ENCODE data around the gene INPP5D. TPM values are rescaled to one million over a fixed set of nuclear protein-coding genes. Genes with fewer than 3 reads are reported as not detected.

The INPP5D gene
- total and polyA plus RNA-seq, 2 of the 13 experiments (the other 11 are each of a cell fraction or from before 2014, with no cell fraction given): 16.7 to 18.0 TPM

DNA sequence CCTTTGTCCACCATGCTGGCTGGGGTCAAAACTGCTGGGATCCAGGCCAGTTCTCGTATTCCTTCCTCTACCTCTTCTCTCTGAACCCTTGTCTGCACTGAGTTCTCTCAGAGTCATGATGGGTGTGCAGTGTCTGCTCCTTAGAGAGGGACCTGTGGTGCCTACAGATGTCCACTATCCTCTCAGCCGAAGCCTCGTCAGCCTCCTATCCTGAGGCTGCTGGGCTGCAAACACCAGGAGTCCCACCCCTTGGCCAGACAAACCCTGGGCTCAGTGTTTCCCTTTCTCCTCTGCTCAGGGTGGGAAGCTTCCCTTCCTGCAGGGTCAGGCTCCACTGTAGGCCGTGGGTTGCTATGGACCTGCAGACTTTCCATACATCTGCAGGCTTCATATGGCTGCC, 2.3 kb downstream of the INPP5D start (continued):
- no peak for TF ChIP-seq U2AF1 (optimal IDR thresholded peaks at IDR 0.05; ENCODE audit: low read depth, low read length)
- TF ChIP-seq AKAP8 (CRISPR knock-in tag; IDR thresholded peaks at IDR 0.05): no peak
- TF ChIP-seq ZNF780A (CRISPR knock-in tag; IDR thresholded peaks at IDR 0.05): no peak
- no peak for TF ChIP-seq ARNTL (CRISPR knock-in tag; IDR thresholded peaks at IDR 0.05)
- TF ChIP-seq CCDC6 (CRISPR knock-in tag; IDR thresholded peaks at IDR 0.05): no peak
- TF ChIP-seq ZNF737 (CRISPR knock-in tag; IDR thresholded peaks at IDR 0.05; ENCODE audit: borderline replicate concordance): no peak
- TF ChIP-seq RFX1 (IDR thresholded peaks at IDR 0.05): no peak
- TF ChIP-seq, protein P1, sequence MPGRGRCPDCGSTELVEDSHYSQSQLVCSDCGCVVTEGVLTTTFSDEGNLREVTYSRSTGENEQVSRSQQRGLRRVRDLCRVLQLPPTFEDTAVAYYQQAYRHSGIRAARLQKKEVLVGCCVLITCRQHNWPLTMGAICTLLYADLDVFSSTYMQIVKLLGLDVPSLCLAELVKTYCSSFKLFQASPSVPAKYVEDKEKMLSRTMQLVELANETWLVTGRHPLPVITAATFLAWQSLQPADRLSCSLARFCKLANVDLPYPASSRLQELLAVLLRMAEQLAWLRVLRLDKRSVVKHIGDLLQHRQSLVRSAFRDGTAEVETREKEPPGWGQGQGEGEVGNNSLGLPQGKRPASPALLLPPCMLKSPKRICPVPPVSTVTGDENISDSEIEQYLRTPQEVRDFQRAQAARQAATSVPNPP (CRISPR knock-in tag; IDR thresholded peaks at IDR 0.05): no peak
- TF ChIP-seq, protein P2, sequence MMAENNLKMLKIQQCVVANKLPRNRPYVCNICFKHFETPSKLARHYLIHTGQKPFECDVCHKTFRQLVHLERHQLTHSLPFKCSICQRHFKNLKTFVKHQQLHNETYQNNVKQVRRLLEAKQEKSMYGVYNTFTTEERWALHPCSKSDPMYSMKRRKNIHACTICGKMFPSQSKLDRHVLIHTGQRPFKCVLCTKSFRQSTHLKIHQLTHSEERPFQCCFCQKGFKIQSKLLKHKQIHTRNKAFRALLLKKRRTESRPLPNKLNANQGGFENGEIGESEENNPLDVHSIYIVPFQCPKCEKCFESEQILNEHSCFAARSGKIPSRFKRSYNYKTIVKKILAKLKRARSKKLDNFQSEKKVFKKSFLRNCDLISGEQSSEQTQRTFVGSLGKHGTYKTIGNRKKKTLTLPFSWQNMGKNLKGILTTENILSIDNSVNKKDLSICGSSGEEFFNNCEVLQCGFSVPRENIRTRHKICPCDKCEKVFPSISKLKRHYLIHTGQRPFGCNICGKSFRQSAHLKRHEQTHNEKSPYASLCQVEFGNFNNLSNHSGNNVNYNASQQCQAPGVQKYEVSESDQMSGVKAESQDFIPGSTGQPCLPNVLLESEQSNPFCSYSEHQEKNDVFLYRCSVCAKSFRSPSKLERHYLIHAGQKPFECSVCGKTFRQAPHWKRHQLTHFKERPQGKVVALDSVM (CRISPR knock-in tag; IDR thresholded peaks at IDR 0.05): 0 out of 2 replicates have a peak, but pooled peaks have one; percentile 7
- TF ChIP-seq, protein P3, sequence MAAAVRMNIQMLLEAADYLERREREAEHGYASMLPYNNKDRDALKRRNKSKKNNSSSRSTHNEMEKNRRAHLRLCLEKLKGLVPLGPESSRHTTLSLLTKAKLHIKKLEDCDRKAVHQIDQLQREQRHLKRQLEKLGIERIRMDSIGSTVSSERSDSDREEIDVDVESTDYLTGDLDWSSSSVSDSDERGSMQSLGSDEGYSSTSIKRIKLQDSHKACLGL (CRISPR knock-in tag; IDR thresholded peaks at IDR 0.05): no peak
- no peak for TF ChIP-seq SRSF9 (IDR thresholded peaks at IDR 0.05; ENCODE audit: borderline replicate concordance, insufficient read depth, low read depth, low read length, poor library complexity, severe bottlenecking)
- TF ChIP-seq ZNF264 (CRISPR knock-in tag; IDR thresholded peaks at IDR 0.05): 0 out of 2 replicates have a peak, but pooled peaks have one; percentile 4
- TF ChIP-seq, protein P4, sequence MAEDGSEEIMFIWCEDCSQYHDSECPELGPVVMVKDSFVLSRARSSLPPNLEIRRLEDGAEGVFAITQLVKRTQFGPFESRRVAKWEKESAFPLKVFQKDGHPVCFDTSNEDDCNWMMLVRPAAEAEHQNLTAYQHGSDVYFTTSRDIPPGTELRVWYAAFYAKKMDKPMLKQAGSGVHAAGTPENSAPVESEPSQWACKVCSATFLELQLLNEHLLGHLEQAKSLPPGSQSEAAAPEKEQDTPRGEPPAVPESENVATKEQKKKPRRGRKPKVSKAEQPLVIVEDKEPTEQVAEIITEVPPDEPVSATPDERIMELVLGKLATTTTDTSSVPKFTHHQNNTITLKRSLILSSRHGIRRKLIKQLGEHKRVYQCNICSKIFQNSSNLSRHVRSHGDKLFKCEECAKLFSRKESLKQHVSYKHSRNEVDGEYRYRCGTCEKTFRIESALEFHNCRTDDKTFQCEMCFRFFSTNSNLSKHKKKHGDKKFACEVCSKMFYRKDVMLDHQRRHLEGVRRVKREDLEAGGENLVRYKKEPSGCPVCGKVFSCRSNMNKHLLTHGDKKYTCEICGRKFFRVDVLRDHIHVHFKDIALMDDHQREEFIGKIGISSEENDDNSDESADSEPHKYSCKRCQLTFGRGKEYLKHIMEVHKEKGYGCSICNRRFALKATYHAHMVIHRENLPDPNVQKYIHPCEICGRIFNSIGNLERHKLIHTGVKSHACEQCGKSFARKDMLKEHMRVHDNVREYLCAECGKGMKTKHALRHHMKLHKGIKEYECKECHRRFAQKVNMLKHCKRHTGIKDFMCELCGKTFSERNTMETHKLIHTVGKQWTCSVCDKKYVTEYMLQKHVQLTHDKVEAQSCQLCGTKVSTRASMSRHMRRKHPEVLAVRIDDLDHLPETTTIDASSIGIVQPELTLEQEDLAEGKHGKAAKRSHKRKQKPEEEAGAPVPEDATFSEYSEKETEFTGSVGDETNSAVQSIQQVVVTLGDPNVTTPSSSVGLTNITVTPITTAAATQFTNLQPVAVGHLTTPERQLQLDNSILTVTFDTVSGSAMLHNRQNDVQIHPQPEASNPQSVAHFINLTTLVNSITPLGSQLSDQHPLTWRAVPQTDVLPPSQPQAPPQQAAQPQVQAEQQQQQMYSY (CRISPR knock-in tag; IDR thresholded peaks at IDR 0.05): peak; percentile 6; the same call in 1 of the 2 replicates
- TF ChIP-seq THAP9 (CRISPR knock-in tag; IDR thresholded peaks at IDR 0.05; ENCODE audit: borderline replicate concordance): no peak
- TF ChIP-seq ZHX1 (CRISPR knock-in tag; IDR thresholded peaks at IDR 0.05; ENCODE audit: low read depth): no peak
- 0 out of 2 replicates have a peak, but pooled peaks have one; percentile 14 for TF ChIP-seq ZNF567 (CRISPR knock-in tag; IDR thresholded peaks at IDR 0.05; ENCODE audit: borderline replicate concordance)
